Measurements from ENCODE around the gene PRRG2. TPM values are rescaled to one million over a fixed set of nuclear protein-coding genes. Genes with fewer than 3 reads are reported as not detected.
A peak's percentile ranks its signal among the peaks of the same experiment; 100 is the strongest.
"Not testable (repeated sequence)": the region's sequence is repeated elsewhere in the genome, so short reads cannot be mapped to it uniquely, and the experiment has no call there.

PRRG2 gene
- total RNA-seq, 3 donors from 2014 or later = 0.32 to 16.1 (median 10.2) TPM

GRCh38 chr19:49631014-49631588 is 50.0 kb downstream of the PRRG2 start:
- no peaks in the 10 kb centered on the region for H3K4me1 ChIP-seq
- DNase-seq (ENCODE audit: low spot score in 2 of 2) = no peak
- no peaks in the 10 kb centered on the region for H3K9me3 ChIP-seq
- H3K4me3 ChIP-seq = no peak overlapping the region
- no peaks in the 10 kb centered on the region for H3K27me3 ChIP-seq
- TF ChIP-seq POLR2AphosphoS5 (IDR thresholded peaks at IDR 0.05) (no peak), CTCF (IDR thresholded peaks at IDR 0.05) (no peak), POLR2A (IDR thresholded peaks at IDR 0.05) (no peak)
- no peaks in the 10 kb centered on the region for H3K36me3 ChIP-seq
- intact Hi-C loops (cut with DNase I; ENCODE audit: low total_unique reads) = no loop called here
- H3K27ac ChIP-seq = peak overlapping the region in 1 of 2 donors; percentile 74

GRCh38 chr19:49631610-49632192 is 50.6 kb downstream of the PRRG2 start:
- no peaks in the 10 kb centered on the region for H3K27me3 ChIP-seq
- no peaks in the 10 kb centered on the region for H3K4me1 ChIP-seq
- intact Hi-C loops (cut with DNase I; ENCODE audit: low total_unique reads) = no loop called here
- no peak for DNase-seq (ENCODE audit: low spot score in 2 of 2)
- H3K4me3 ChIP-seq = no peak overlapping the region
- H3K9me3 ChIP-seq = no peaks in the 10 kb centered on the region
- peak overlapping the region in 1 of 2 donors; percentile 61 for H3K27ac ChIP-seq
- TF ChIP-seq POLR2AphosphoS5 (IDR thresholded peaks at IDR 0.05) = no peak
- no peak for TF ChIP-seq POLR2A (IDR thresholded peaks at IDR 0.05)
- TF ChIP-seq CTCF (IDR thresholded peaks at IDR 0.05) = no peak
- no peaks in the 10 kb centered on the region for H3K36me3 ChIP-seq

GRCh38 chr19:49632576-49632975 is 51.5 kb downstream of the PRRG2 start:
- H3K9me3 ChIP-seq = no peaks in the 10 kb centered on the region
- no peak overlapping the region for H3K27ac ChIP-seq
- no peak overlapping the region for H3K4me3 ChIP-seq
- intact Hi-C loops (cut with DNase I; ENCODE audit: low total_unique reads) = no loop called here
- no peaks in the 10 kb centered on the region for H3K4me1 ChIP-seq
- no peak for DNase-seq (ENCODE audit: low spot score in 2 of 2)
- no peaks in the 10 kb centered on the region for H3K36me3 ChIP-seq
- H3K27me3 ChIP-seq = no peaks in the 10 kb centered on the region
- TF ChIP-seq POLR2A (IDR thresholded peaks at IDR 0.05) (no peak), CTCF (IDR thresholded peaks at IDR 0.05) (no peak), POLR2AphosphoS5 (IDR thresholded peaks at IDR 0.05) (no peak)

- intact Hi-C loops (cut with DNase I; ENCODE audit: low total_unique reads) = not testable (repeated sequence)
Observed at GRCh38 chr19:49633273-49633672, 52.2 kb downstream of the PRRG2 start.

GRCh38 chr19:49635530-49636232 is 54.6 kb downstream of the PRRG2 start:
- Histone ChIP-seq H3K36me3 (no peaks in the 10 kb centered on the region), H3K27ac (peak overlapping the region in 1 of 2 donors; percentile 50), H3K27me3 (no peaks in the 10 kb centered on the region), H3K9me3 (no peaks in the 10 kb centered on the region), H3K4me1 (peaks cover 5 to 9% of the 10 kb centered on the region in 2 donors), H3K4me3 (no peak overlapping the region)
- TF ChIP-seq POLR2AphosphoS5 (IDR thresholded peaks at IDR 0.05) (no peak), CTCF (IDR thresholded peaks at IDR 0.05) (no peak)
- no peak for DNase-seq (ENCODE audit: low spot score in 2 of 2)
- intact Hi-C loops (cut with DNase I; ENCODE audit: low total_unique reads) = no loop called here

More at GRCh38 chr19:49633273-49633672, 52.2 kb downstream of the PRRG2 start:
- not testable (repeated sequence) for H3K27me3 ChIP-seq; H3K36me3 ChIP-seq; H3K4me1 ChIP-seq; H3K9me3 ChIP-seq; DNase-seq (ENCODE audit: low spot score in 2 of 2); H3K27ac ChIP-seq; H3K4me3 ChIP-seq
